ENCODE measurements around the gene HS1BP3. TPM values are rescaled to one million over a fixed set of nuclear protein-coding genes. Genes with fewer than 3 reads are reported as not detected.

HS1BP3 gene
- total and polyA plus RNA-seq, 2 of the 4 experiments (the other 2 are of a cell fraction): 9.0 to 14.8 TPM

DNA sequence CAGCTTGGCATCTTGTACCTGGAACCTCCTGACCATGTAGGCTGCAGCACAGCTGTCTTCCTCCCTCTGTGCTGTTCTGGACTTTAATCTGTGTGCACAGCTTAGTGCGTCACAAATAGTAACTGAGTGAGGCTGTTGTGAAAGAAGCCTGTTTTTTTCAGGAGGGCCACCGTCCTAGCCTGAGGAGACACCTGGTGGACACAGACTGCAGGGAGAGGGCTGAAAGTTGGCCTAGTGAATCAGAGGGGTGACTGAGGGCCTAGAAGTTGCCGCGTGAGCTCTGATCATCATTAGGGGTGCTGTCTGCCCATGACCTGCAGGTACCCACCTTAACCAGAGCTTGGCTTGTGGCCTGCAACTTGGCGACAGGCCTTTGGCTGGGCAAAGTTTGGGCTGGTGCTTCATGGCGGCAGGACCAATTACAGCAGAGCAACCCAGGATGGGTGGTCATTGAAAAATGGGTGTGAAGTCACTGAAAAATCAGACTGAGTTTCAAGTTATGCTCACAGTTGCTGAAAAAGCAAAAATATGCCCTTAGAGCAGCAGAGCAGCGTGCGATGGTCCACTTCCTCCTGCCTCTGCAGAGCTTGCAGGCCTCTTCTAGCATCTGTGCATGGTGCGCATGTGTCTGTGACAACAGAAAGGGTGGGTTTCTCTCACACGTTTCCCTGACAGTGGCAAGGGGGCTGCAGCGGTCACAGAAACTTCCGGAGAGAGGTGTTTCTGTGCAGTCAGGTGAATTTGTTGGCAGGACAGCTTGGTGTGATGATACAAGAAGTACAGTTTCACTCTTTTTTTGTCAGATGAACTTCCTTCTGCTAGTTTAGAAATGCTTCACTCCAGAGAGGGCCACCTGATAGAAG, 25.7 kb upstream of the HS1BP3 start:
- H3K4me3 ChIP-seq (ENCODE audit: insufficient read depth, low read depth, low read length): no peak overlapping the region
- no peak overlapping the region for H2BK120ac ChIP-seq (ENCODE audit: low read depth, low read length)
- H3K4ac ChIP-seq (ENCODE audit: low read depth, low read length): no peak overlapping the region
- WGBS, 2 experiments (ENCODE audit: extremely low coverage in 2 of 2, insufficient read length in 1 of 2): 95% methylated on average over 6 of the region's 12 CpGs; no CpG with 5 or more reads in 1 of the 2 experiments
- intact Hi-C loops (cut with micrococcal nuclease): no loop called here
- TF ChIP-seq FOS (IDR thresholded peaks at IDR 0.05; ENCODE audit: low read depth, low read length) (no peak), MXI1 (IDR thresholded peaks at IDR 0.05; ENCODE audit: borderline replicate concordance, low read depth, low read length) (no peak)
- ATAC-seq (ENCODE audit: low read depth) (no peak), DNase-seq (no peak)
- no peaks in the 10 kb centered on the region for H4K20me1 ChIP-seq (ENCODE audit: insufficient read depth, low read length)
- no peak overlapping the region for H3K56ac ChIP-seq (ENCODE audit: extremely low read depth, insufficient read depth, low read length)
- in situ Hi-C loops (cut with MboI; ENCODE audit: low sequenced_read_pairs): no loop called here
- H2BK5ac ChIP-seq (ENCODE audit: low read depth, low read length, poor library complexity, severe bottlenecking): no peak overlapping the region
- dilution Hi-C loops (cut with HindIII; ENCODE audit: low sequenced_read_pairs, unreplicated experiment): loop anchor here (25.0 kb wide), 1 partner anchor 261 kb away; no protein-coding TSS in a partner anchor
- no peak overlapping the region for H3K14ac ChIP-seq (replicated peaks; ENCODE audit: low read depth, low read length)
- peaks cover 14% of the 10 kb centered on the region for H3K27me3 ChIP-seq (ENCODE audit: control insufficient read depth, insufficient read depth, low read length)
- H3K9me3 ChIP-seq (ENCODE audit: control insufficient read depth, insufficient read depth, low read length): no peaks in the 10 kb centered on the region; the same call in 1 of the 2 replicates
- no peak overlapping the region for H3K4me2 ChIP-seq (ENCODE audit: low read depth, low read length)
- no peak overlapping the region for H2BK20ac ChIP-seq (ENCODE audit: low read depth, low read length)
- H2AK9ac ChIP-seq (replicated peaks; ENCODE audit: low read depth, low read length, poor library complexity): no peak overlapping the region
- no TSS peak for BruUV-seq (replicated peaks)
- H3K9ac ChIP-seq (ENCODE audit: low read depth, low read length): no peak overlapping the region
- H3K27ac ChIP-seq (ENCODE audit: insufficient read depth, low read length): no peak overlapping the region
- H2AK5ac ChIP-seq (ENCODE audit: low read depth, low read length): no peak overlapping the region
- H4K5ac ChIP-seq (ENCODE audit: low read depth, low read length): no peak overlapping the region
- no peak overlapping the region for H2BK15ac ChIP-seq (ENCODE audit: low read depth, low read length)
- H3K4me1 ChIP-seq (ENCODE audit: control insufficient read depth, insufficient read depth, low read length): peaks cover 7% of the 10 kb centered on the region; the same call in 1 of the 2 replicates
- POLR2A ChIA-PET (ENCODE audit: unreplicated experiment): no interaction called here
- H3K18ac ChIP-seq (ENCODE audit: low read depth, low read length): no peak overlapping the region
- H4K8ac ChIP-seq (ENCODE audit: low read depth in 2 of 2, low read length in 2 of 2): no peak overlapping the region
- no peak overlapping the region for H2AFZ ChIP-seq (replicated peaks; ENCODE audit: low read length, poor library complexity)
- peaks cover 1% of the 10 kb centered on the region; the same call in 1 of the 2 replicates for H3K36me3 ChIP-seq (ENCODE audit: control insufficient read depth, insufficient read depth, low read length)
- H3K79me1 ChIP-seq (ENCODE audit: low read depth in 1 of 2, low read length in 2 of 2): no peaks in the 10 kb centered on the region
- CTCF ChIA-PET: interaction anchor here (0.5 to 2.8 kb wide), 8 partner anchors 8 to 196 kb away, joined by 3 to 14 read pairs (median 4); no protein-coding TSS in a partner anchor
- H3K23ac ChIP-seq (ENCODE audit: low read depth, low read length): no peak overlapping the region
- peaks cover 5% of the 10 kb centered on the region; the same call in 1 of the 2 replicates for H3K9me1 ChIP-seq (ENCODE audit: insufficient read depth, low read length)
- no peak overlapping the region for H4K91ac ChIP-seq (ENCODE audit: insufficient read depth, low read depth, low read length)
